Activated CD4-positive, alpha-beta memory T cell treated with anti-CD3 and anti-CD28 coated beads for 36 hours (primary cell): ENCODE data around the gene SULT1B1. TPM values are rescaled to one million over a fixed set of nuclear protein-coding genes. Genes with fewer than 3 reads are reported as not detected.

Experiments
- CTCF ChIA-PET: fragments of 350-600 bp; sonication (Branson Sonifier 250); formaldehyde crosslinking; loops from one replicate; lab custom pipeline; 2021; ENCODE audit warnings: antibody characterized with exemption, inconsistent platforms; lab: Charles Lee
- POLR2A ChIA-PET: fragments of 350-600 bp; sonication (Branson Sonifier 250); formaldehyde crosslinking; loops from one replicate; lab custom pipeline; 2021; ENCODE audit warnings: antibody characterized with exemption; lab: Charles Lee
- DNase-seq: peaks from one replicate; pipeline ENCODE4 v3.0.0-alpha.2; 2020
- H3K27ac Mint-ChIP-seq: one replicate; pipeline ENCODE4 v1.8.0; 2021; ENCODE audit warnings: mixed read lengths
- H3K27me3 Mint-ChIP-seq: one replicate; pipeline ENCODE4 v1.8.0; 2021; ENCODE audit warnings: mixed read lengths
- H3K36me3 Mint-ChIP-seq: one replicate; pipeline ENCODE4 v1.8.0; 2021; ENCODE audit warnings: mixed read lengths
- H3K4me1 Mint-ChIP-seq: one replicate; pipeline ENCODE4 v1.8.0; 2021; ENCODE audit warnings: low read depth, mixed read lengths
- H3K4me3 Mint-ChIP-seq: one replicate; pipeline ENCODE4 v1.8.0; 2021; ENCODE audit warnings: mild to moderate bottlenecking, mixed read lengths
- H3K9me3 Mint-ChIP-seq: one replicate; pipeline ENCODE4 v1.8.0; 2021; ENCODE audit warnings: mixed read lengths
- intact Hi-C: fragments of 100-400 bp; cut with micrococcal nuclease; formaldehyde crosslinking; loops from one replicate; pipeline ENCODE4 v1.15.1; 2023
- total RNA-seq, 2 experiments: library from RNA; stranded (reverse); gene quantifications; one replicate each; pipeline ENCODE4 v1.2.3, GENCODE V29; 2021

Gene SULT1B1
- total RNA-seq, 2 experiments from 2014 or later: 0.68 to 0.76 TPM

DNA sequence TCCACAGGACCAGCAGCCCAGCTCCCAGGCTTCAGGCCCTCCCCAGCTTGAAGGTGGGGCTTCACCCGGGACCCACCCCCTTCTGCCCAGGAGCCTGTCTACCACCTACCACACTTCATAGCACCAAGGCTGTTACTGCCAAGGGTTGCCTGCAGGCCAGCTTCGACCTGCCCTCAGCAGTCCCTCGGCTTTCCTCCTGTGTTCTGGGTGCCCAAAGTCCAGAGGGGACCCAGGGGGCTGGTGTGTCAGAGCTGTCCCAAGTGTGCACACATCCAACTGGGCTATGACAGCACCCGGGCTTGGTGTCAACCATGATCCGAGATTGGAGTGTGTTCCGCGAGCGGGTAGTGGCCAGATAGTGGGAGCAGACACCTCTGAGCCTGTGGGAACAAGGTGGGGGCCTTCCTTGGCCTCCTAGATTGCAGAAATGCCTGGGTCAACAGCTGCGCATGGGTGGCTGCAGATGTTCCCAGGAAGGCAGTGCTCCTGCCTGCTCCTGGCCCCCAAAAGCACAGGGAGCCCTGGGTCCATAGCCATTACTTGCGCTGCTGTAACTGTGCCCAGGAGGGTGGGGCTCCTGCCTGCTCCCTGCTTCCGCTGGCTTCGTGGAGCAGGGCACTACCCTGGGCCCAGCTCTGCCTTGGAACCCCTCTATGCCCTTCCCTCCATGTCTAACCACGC, 16.8 kb downstream of the SULT1B1 start:
- ChIA-PET CTCF (no interaction called here), POLR2A (no interaction called here)
- Mint-ChIP-seq H3K4me3 (no peak overlapping the region), H3K27ac (no peak overlapping the region), H3K27me3 (no peaks in the 10 kb centered on the region), H3K4me1 (no peaks in the 10 kb centered on the region), H3K9me3 (peaks cover 32% of the 10 kb centered on the region), H3K36me3 (peaks cover 5% of the 10 kb centered on the region)
- intact Hi-C loops: no loop called here
- DNase-seq: no peak

DNA sequence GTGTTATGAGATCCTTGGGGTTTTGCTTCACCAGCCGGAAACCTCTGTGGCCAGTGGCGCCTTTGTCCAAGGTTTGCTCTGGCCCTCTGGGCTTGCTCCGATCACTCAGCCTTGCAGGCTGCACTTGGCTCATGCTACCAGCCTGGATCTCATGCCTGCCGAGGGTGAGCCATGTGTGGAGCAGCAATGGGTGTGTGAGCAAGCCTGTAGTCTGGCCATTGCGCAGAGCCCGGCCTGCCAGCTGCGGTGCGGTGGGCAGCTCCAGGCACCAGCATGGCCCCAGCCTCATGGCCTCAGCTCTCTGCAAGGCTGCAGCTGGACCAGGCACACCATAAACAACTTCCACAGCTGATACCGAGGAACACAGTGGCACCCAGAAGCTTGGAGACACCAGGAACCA, 17.8 kb downstream of the SULT1B1 start:
- Mint-ChIP-seq H3K36me3 (peaks cover 5% of the 10 kb centered on the region), H3K27ac (no peak overlapping the region), H3K27me3 (no peaks in the 10 kb centered on the region), H3K4me3 (no peak overlapping the region), H3K4me1 (no peaks in the 10 kb centered on the region), H3K9me3 (peaks cover 32% of the 10 kb centered on the region)
- ChIA-PET POLR2A (no interaction called here), CTCF (no interaction called here)
- intact Hi-C loops: no loop called here
- no peak for DNase-seq

DNA sequence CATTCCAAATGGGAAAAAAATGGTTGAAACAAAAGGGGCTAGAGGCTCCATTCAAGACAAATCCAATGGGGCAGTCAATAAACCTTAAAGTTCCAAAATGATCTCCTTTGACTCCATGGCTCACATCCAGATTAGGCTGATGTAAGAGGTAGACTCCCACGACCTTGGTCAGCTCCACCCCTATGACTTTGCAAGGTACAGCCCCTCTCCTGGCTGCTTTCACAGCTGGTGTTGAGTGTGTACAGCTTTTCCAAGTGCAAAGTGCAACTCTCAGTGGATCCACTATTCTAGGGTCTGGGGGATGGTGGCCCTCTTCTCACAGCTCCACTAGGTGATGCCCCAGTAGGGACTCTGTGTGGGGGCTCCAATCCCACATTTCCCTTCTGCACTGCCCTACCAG, 21.5 kb downstream of the SULT1B1 start:
- Mint-ChIP-seq H3K9me3 (peaks cover 22% of the 10 kb centered on the region), H3K4me3 (no peak overlapping the region), H3K4me1 (no peaks in the 10 kb centered on the region), H3K27ac (no peak overlapping the region), H3K27me3 (no peaks in the 10 kb centered on the region), H3K36me3 (peaks cover 3% of the 10 kb centered on the region)
- CTCF ChIA-PET: no interaction called here
- POLR2A ChIA-PET: no interaction called here
- intact Hi-C loops: no loop called here
- DNase-seq: no peak

DNA sequence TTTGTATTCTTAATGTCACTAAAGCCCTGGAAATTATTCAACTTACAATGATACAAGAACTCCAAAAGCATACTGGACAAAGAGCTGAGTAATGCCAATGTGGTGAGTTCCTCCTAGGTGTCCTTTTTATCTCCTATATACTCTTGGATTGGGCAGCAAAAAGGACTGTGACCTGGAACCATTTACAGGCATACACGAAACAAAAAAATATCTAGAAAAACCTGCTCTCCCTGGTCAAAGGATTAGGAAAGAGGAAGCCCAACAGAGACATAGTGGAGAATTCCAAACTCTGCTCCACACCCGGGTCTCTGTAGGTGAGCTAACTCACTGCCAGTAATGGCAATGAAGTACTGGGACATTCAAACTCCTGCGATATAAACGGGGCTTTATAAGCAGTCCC, 25.3 kb downstream of the SULT1B1 start:
- Mint-ChIP-seq H3K36me3 (peaks cover 2% of the 10 kb centered on the region), H3K27ac (no peak overlapping the region), H3K27me3 (no peaks in the 10 kb centered on the region), H3K4me1 (no peaks in the 10 kb centered on the region), H3K9me3 (peaks cover 6% of the 10 kb centered on the region), H3K4me3 (no peak overlapping the region)
- DNase-seq: no peak
- ChIA-PET POLR2A (no interaction called here), CTCF (no interaction called here)
- intact Hi-C loops: no loop called here

DNA sequence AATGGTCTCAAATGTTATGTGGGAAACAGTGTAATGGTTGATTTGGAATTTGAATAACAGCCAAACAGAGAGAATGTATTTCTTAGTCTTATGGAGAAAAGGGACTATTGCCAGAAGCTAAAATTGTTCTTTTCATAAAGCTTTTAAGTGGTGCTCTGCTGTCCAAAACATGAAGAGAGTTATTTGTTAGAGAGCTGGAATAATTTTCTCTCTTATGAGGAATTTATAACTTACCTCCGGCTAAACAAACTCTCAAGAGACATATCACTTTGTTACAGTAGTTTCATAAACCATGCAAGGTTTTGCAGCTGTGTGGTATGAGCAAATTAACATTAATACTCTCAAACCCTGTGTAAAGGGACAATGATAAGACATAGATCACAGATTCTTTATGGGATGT, 28.6 kb downstream of the SULT1B1 start:
- ChIA-PET POLR2A (no interaction called here), CTCF (no interaction called here)
- intact Hi-C loops: no loop called here
- H3K4me1 Mint-ChIP-seq: no peaks in the 10 kb centered on the region
- no peak for DNase-seq
- H3K27me3 Mint-ChIP-seq: no peaks in the 10 kb centered on the region
- no peaks in the 10 kb centered on the region for H3K9me3 Mint-ChIP-seq
- H3K4me3 Mint-ChIP-seq: no peak overlapping the region
- H3K36me3 Mint-ChIP-seq: peaks cover 2% of the 10 kb centered on the region
- H3K27ac Mint-ChIP-seq: no peak overlapping the region

DNA sequence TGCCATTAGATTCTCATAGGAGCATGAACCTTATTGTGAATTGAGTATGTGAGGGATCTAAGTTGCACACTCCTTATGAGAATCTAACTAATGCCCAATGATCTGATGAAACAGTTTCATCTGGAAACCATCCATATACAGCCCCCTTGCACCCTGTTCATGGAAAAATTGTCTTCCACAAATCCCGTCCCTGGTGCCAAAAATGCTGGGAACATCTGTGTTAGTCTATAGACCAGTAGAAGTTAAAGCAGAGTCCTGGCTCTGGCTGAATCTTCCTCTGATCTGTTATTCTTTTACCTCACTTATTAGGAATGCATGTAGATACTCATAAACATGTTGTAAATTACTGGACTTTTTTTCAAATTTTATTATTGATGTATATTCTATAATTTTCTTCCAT, 29.2 kb downstream of the SULT1B1 start:
- CTCF ChIA-PET: no interaction called here
- Mint-ChIP-seq H3K27me3 (no peaks in the 10 kb centered on the region), H3K27ac (no peak overlapping the region), H3K36me3 (peaks cover 2% of the 10 kb centered on the region), H3K9me3 (no peaks in the 10 kb centered on the region), H3K4me1 (peaks cover 4% of the 10 kb centered on the region), H3K4me3 (no peak overlapping the region)
- POLR2A ChIA-PET: no interaction called here
- intact Hi-C loops: no loop called here
- no peak for DNase-seq

DNA sequence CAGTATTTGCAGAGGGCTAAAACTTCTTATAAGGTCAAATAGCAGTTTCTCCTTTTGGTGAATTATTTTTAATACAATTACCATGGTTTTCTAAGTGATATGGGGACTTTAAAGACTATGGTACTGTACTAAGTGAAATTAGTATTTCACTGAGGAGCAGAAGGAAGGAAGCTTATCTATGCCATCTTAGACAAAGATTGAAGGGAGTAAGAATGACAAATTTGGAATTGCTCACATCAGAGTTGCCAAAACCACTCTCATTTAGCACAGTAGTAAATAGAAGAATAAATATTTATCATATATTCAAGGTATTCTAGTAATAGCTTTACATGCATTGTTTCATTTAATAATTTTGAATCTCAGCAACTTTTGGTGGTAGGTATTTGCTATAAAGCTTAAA, 30.4 kb downstream of the SULT1B1 start:
- Mint-ChIP-seq H3K4me1 (peaks cover 4% of the 10 kb centered on the region), H3K36me3 (peaks cover 2% of the 10 kb centered on the region), H3K4me3 (no peak overlapping the region), H3K27ac (no peak overlapping the region), H3K9me3 (no peaks in the 10 kb centered on the region), H3K27me3 (no peaks in the 10 kb centered on the region)
- intact Hi-C loops: no loop called here
- POLR2A ChIA-PET: no interaction called here
- CTCF ChIA-PET: no interaction called here
- DNase-seq: no peak

DNA sequence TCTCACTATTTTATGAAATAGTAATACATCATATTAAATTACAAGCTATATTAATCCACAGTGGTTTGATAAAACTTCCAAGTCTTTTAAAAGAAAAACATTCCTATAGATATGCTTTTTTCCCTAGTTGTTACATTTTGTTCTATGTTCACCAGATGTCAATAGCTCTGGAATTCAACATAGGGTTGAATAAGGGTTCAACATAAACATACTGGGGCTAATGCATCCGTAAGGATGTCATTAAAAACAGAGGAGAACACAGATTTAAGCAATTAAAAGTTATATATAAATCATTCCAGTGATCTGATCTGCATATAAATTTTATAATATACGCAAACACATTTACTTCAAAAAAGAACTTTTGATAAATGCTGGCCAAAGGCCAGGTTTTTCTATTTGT, 32.5 kb downstream of the SULT1B1 start:
- intact Hi-C loops: no loop called here
- H3K9me3 Mint-ChIP-seq: no peaks in the 10 kb centered on the region
- ChIA-PET POLR2A (no interaction called here), CTCF (no interaction called here)
- H3K27me3 Mint-ChIP-seq: no peaks in the 10 kb centered on the region
- DNase-seq: no peak
- peaks cover 4% of the 10 kb centered on the region for H3K4me1 Mint-ChIP-seq
- no peaks in the 10 kb centered on the region for H3K36me3 Mint-ChIP-seq
- no peak overlapping the region for H3K4me3 Mint-ChIP-seq
- H3K27ac Mint-ChIP-seq: no peak overlapping the region

DNA sequence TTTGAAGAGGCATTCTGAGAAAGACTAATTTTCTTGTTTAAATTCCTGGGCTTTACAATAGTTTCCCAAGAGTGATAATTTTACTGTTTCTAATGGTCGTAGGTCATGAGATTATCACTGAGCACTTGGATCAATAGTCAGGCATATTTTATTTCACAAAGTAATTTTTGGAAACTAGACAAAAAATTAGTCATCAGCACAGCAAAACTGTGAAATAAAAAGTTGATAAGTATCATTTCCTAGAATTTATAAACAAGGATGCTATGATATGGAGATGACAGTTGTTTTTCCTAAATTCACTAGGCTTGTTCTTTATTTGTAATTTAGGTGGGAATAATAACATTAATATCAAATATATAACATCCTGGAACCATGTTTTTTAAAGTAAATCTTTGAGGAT, 33.0 kb downstream of the SULT1B1 start:
- DNase-seq: no peak
- no peaks in the 10 kb centered on the region for H3K9me3 Mint-ChIP-seq
- CTCF ChIA-PET: no interaction called here
- H3K27ac Mint-ChIP-seq: no peak overlapping the region
- H3K27me3 Mint-ChIP-seq: no peaks in the 10 kb centered on the region
- no peak overlapping the region for H3K4me3 Mint-ChIP-seq
- POLR2A ChIA-PET: no interaction called here
- intact Hi-C loops: no loop called here
- no peaks in the 10 kb centered on the region for H3K36me3 Mint-ChIP-seq
- peaks cover 4% of the 10 kb centered on the region for H3K4me1 Mint-ChIP-seq

DNA sequence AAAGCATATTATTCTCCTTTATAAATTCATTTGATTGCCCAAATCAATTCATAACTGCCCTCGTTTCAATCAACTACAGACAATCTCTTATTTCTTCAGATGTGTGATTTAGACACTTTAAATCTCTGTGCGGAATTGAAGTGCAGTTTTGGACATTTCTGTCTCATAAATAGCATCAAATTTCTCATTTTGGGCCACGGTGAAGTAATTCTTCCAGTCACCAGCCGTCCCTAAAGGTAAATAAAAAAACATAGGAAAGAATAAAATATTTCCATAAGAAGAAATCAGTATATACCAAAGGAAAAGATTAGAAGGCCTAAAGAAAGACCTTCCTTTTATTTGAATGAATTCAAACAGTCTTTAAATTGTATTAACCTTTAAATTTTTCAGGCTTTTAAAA, 33.4 kb downstream of the SULT1B1 start:
- POLR2A ChIA-PET: no interaction called here
- intact Hi-C loops: no loop called here
- no peak overlapping the region for H3K27ac Mint-ChIP-seq
- H3K4me3 Mint-ChIP-seq: no peak overlapping the region
- H3K9me3 Mint-ChIP-seq: no peaks in the 10 kb centered on the region
- no peaks in the 10 kb centered on the region for H3K36me3 Mint-ChIP-seq
- CTCF ChIA-PET: no interaction called here
- H3K4me1 Mint-ChIP-seq: peaks cover 4% of the 10 kb centered on the region
- no peak for DNase-seq
- no peaks in the 10 kb centered on the region for H3K27me3 Mint-ChIP-seq

DNA sequence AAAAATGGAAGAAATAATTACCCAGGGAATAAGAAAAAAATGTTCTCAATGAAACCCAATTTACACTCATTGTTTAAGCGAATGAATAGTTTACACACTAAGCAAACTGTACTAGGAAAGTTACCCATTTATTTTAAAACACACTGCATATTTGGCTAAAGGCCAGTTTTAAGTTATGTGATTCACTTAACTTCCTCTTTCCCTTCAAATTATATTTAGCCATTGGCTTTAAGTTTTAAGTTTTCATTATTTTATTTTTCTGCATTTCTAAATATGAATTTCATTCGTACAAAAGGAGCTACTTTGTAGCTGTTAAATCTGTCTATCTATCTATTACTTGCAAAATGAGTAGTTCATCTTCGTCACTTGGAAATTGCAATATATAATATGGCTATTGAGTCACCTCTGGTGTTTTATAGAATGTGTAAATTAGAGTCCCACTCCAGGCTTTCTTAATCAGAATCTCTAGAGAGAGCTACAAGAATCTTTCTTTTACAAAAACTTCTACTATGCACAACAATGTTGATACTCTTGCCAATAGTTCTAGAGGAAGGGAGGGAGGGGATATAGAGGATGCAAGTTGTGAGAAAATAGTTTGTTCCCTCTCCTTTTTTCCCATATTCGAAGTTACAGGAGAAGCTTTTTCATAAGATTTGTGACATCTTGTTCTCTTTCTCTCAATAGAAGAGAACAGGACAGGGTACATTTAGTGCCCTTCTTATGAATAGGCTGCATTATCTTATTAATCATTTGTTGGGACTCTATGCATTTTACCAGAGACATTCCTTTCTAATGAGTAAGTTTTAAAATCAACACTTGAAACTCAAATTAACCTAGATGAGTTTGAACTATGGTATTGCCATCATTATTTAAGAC, 41.8 kb downstream of the SULT1B1 start:
- ChIA-PET POLR2A (no interaction called here), CTCF (no interaction called here)
- no peak for DNase-seq
- Mint-ChIP-seq H3K36me3 (no peaks in the 10 kb centered on the region), H3K27ac (no peak overlapping the region), H3K4me3 (no peak overlapping the region), H3K27me3 (no peaks in the 10 kb centered on the region), H3K9me3 (no peaks in the 10 kb centered on the region), H3K4me1 (no peaks in the 10 kb centered on the region)
- intact Hi-C loops: no loop called here

DNA sequence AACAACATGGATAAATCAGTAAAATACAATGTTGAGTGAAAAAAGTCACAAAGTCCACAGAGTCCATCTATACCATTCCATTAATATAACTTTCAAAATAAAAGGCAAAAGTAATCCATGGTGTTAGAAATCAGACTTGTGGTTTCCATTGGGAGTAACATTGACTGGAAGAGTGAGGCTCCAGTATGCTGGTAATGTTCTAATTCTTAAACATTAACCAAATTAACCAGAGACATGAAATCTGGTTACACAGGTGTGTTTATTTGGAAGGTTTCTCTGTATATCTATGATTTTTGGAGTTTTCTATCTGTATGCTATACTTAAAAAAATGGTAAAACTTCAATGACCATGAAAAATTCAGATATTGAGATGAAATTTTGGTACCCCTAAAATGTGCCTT, 42.6 kb downstream of the SULT1B1 start:
- H3K4me3 Mint-ChIP-seq: no peak overlapping the region
- no peaks in the 10 kb centered on the region for H3K36me3 Mint-ChIP-seq
- no peaks in the 10 kb centered on the region for H3K27me3 Mint-ChIP-seq
- intact Hi-C loops: no loop called here
- no peaks in the 10 kb centered on the region for H3K9me3 Mint-ChIP-seq
- H3K27ac Mint-ChIP-seq: no peak overlapping the region
- no peak for DNase-seq
- POLR2A ChIA-PET: no interaction called here
- H3K4me1 Mint-ChIP-seq: no peaks in the 10 kb centered on the region
- CTCF ChIA-PET: no interaction called here

DNA sequence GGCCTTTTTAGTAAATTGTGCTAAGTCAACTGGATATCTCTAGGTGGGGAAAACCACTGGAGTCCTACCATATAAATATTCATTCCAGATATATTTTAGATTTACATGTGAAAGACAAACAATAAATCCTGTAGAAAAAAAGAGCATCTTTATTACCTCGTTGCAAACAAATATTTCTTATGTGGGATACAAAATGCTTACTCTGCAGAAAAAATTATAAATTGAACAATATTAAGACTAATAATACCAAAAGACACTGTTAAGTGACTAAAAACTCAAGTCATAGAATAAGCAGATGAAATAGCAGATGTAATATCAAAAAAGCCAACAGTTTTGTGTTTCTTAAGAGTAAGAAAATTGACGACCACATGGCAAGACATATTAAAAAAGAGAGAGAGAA, 43.8 kb downstream of the SULT1B1 start:
- no peak overlapping the region for H3K27ac Mint-ChIP-seq
- H3K9me3 Mint-ChIP-seq: no peaks in the 10 kb centered on the region
- no peaks in the 10 kb centered on the region for H3K4me1 Mint-ChIP-seq
- H3K27me3 Mint-ChIP-seq: no peaks in the 10 kb centered on the region
- no peaks in the 10 kb centered on the region for H3K36me3 Mint-ChIP-seq
- POLR2A ChIA-PET: no interaction called here
- intact Hi-C loops: no loop called here
- DNase-seq: no peak
- no peak overlapping the region for H3K4me3 Mint-ChIP-seq
- CTCF ChIA-PET: no interaction called here
